HEK293T (cell line): ENCODE measurements around the gene CFAP299.

Source experiments
- CTCF ChIA-PET: fragments of 350-600 bp; formaldehyde crosslinking; extraction: SDS; loops from one replicate; lab custom pipeline; 2021; ENCODE audit warnings: antibody characterized with exemption, inconsistent platforms; lab: Yijun Ruan, JAX
- POLR2A ChIA-PET: fragments of 350-600 bp; formaldehyde crosslinking; extraction: SDS; loops from one replicate; lab custom pipeline; 2020; ENCODE audit warnings: antibody characterized with exemption, inconsistent platforms; lab: Yijun Ruan, JAX
- DNase-seq: peaks from one replicate; pipeline ENCODE4 v3.0.0; 2012; ENCODE audit warnings: mixed read lengths; ENCODE audit errors: extremely low spot score
- BHLHE40 ChIP-seq: fragments of 450-650 bp; IDR thresholded peaks from 2 replicates; pipeline ENCODE4 v1.6.1; 2016; ENCODE audit warnings: mild to moderate bottlenecking, moderate library complexity, borderline replicate concordance
- CTBP1 ChIP-seq: fragments of 450-650 bp; IDR thresholded peaks from 2 replicates; pipeline ENCODE4 v1.6.1; 2016; ENCODE audit warnings: borderline replicate concordance
- ELF4 ChIP-seq: fragments of 450-650 bp; IDR thresholded peaks from 2 replicates; pipeline ENCODE4 v1.6.1; 2017; ENCODE audit warnings: antibody characterized with exemption
- FOXK2 ChIP-seq: fragments of 450-650 bp; IDR thresholded peaks from 2 replicates; pipeline ENCODE4 v1.6.1; 2016; ENCODE audit warnings: mild to moderate bottlenecking
- FOXM1 ChIP-seq: fragments of 450-650 bp; IDR thresholded peaks from 2 replicates; pipeline ENCODE4 v1.6.1; 2017; ENCODE audit warnings: mild to moderate bottlenecking, borderline replicate concordance
- SP1 ChIP-seq: fragments of 450-650 bp; IDR thresholded peaks from 2 replicates; pipeline ENCODE4 v1.6.1; 2017
- SUZ12 ChIP-seq: fragments of 450-650 bp; IDR thresholded peaks from 2 replicates; pipeline ENCODE4 v1.6.1; 2016; ENCODE audit warnings: mild to moderate bottlenecking

CFAP299 gene

DNA sequence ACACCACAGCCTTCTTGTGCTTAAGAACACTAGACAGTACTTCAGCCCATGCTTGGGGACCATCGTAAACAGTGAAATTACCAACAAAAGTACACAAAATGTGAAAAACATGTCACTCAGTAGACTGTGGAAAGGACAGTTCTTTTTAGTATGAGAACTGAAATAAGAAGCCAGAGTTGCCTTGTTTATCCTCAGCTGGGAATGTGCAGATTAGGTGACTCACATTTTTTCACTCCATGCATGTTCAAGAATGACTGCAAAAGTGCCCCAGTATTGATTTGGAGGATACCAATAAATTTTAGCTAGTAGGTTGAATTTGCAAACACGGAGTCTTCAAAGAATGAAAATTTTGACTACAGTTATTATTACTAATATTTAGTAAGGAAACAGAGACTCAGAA, 671.9 kb downstream of the CFAP299 start:
- CTCF ChIA-PET, result no interaction called here

More for the DNA sequence above, 671.9 kb downstream of the CFAP299 start:
- TF ChIP-seq CTBP1 (no peak), FOXK2 (no peak), SUZ12 (no peak), ELF4 (no peak), SP1 (no peak), BHLHE40 (no peak), FOXM1 (no peak)
- POLR2A ChIA-PET, result no interaction called here
- no peak for DNase-seq
